Chondrocyte (in vitro differentiated cells): ENCODE measurements around the gene MEI1. TPM values are rescaled to one million over a fixed set of nuclear protein-coding genes. Genes with fewer than 3 reads are reported as not detected.
A peak's percentile ranks its signal among the peaks of the same experiment; 100 is the strongest.

Experiments
- DNase-seq: peaks from one replicate; pipeline ENCODE4 v3.0.0; 2021; ENCODE audit warnings: mixed read lengths, low spot score
- H3K27ac Mint-ChIP-seq: one replicate; pipeline ENCODE4 v1.8.0; 2021; ENCODE audit warnings: mild to moderate bottlenecking, moderate library complexity, mixed read lengths; ENCODE audit not compliant: unreplicated experiment
- H3K27me3 Mint-ChIP-seq: 2 replicates; pipeline ENCODE4 v1.8.0; 2021; ENCODE audit warnings: low read depth, mixed read lengths
- H3K36me3 Mint-ChIP-seq: 2 replicates; pipeline ENCODE4 v1.8.0; 2021; ENCODE audit warnings: low read depth, mixed read lengths
- H3K4me1 Mint-ChIP-seq: 2 replicates; pipeline ENCODE4 v1.8.0; 2021; ENCODE audit warnings: low read depth, mild to moderate bottlenecking, mixed read lengths
- H3K4me3 Mint-ChIP-seq: one replicate; pipeline ENCODE4 v1.8.0; 2021; ENCODE audit warnings: mild to moderate bottlenecking, moderate library complexity, mixed read lengths; ENCODE audit not compliant: unreplicated experiment
- H3K9me3 Mint-ChIP-seq: 2 replicates; pipeline ENCODE4 v1.8.0; 2021; ENCODE audit warnings: low read depth, mixed read lengths
- CTCF ChIP-seq: fragments of 200-600 bp; sonication (generic); IDR thresholded peaks from 2 replicates; pipeline ENCODE4 v1.5.0; 2021; ENCODE audit warnings: antibody characterized with exemption, mild to moderate bottlenecking, moderate library complexity
- total RNA-seq: library from RNA; stranded (reverse); gene quantifications from 3 replicates; pipeline ENCODE4 v1.2.1, GENCODE V29; 2021

MEI1 gene
- total RNA-seq, 1 donor from 2014 or later, result 0.40 TPM

- Mint-ChIP-seq H3K27me3 (no peaks in the 10 kb centered on the region), H3K4me3 (no peak overlapping the region), H3K36me3 (peaks cover 42% of the 10 kb centered on the region), H3K9me3 (no peaks in the 10 kb centered on the region), H3K27ac (no peak overlapping the region), H3K4me1 (no peaks in the 10 kb centered on the region)
- no peak for TF ChIP-seq CTCF
- peak; percentile 37 for DNase-seq
These were observed 41.6 kb upstream of the MEI1 start for GRCh38 chr22:41657709-41658108.

GRCh38 chr22:41658869-41659268 is 40.4 kb upstream of the MEI1 start:
- no peak for DNase-seq
- Mint-ChIP-seq H3K4me3 (no peak overlapping the region), H3K4me1 (no peaks in the 10 kb centered on the region), H3K9me3 (no peaks in the 10 kb centered on the region), H3K36me3 (peaks cover 41% of the 10 kb centered on the region), H3K27me3 (no peaks in the 10 kb centered on the region), H3K27ac (no peak overlapping the region)
- TF ChIP-seq CTCF, result no peak

GRCh38 chr22:41659941-41660340 is 39.4 kb upstream of the MEI1 start:
- no peaks in the 10 kb centered on the region for H3K4me1 Mint-ChIP-seq
- no peak overlapping the region for H3K4me3 Mint-ChIP-seq
- DNase-seq, result no peak
- no peaks in the 10 kb centered on the region for H3K27me3 Mint-ChIP-seq
- no peak for TF ChIP-seq CTCF
- peak overlapping the region; percentile 11 for H3K27ac Mint-ChIP-seq
- no peaks in the 10 kb centered on the region for H3K9me3 Mint-ChIP-seq
- peaks cover 39% of the 10 kb centered on the region for H3K36me3 Mint-ChIP-seq

GRCh38 chr22:41660416-41660815 is 38.9 kb upstream of the MEI1 start:
- no peak for DNase-seq
- peaks cover 38% of the 10 kb centered on the region for H3K36me3 Mint-ChIP-seq
- H3K9me3 Mint-ChIP-seq, result no peaks in the 10 kb centered on the region
- H3K4me1 Mint-ChIP-seq, result no peaks in the 10 kb centered on the region
- no peak overlapping the region for H3K4me3 Mint-ChIP-seq
- no peak for TF ChIP-seq CTCF
- H3K27me3 Mint-ChIP-seq, result no peaks in the 10 kb centered on the region
- H3K27ac Mint-ChIP-seq, result peak overlapping the region; percentile 11

GRCh38 chr22:41661088-41661487 is 38.2 kb upstream of the MEI1 start:
- no peak for DNase-seq
- Mint-ChIP-seq H3K27me3 (no peaks in the 10 kb centered on the region), H3K4me3 (no peak overlapping the region), H3K9me3 (no peaks in the 10 kb centered on the region), H3K4me1 (no peaks in the 10 kb centered on the region), H3K36me3 (peaks cover 36% of the 10 kb centered on the region), H3K27ac (no peak overlapping the region)
- TF ChIP-seq CTCF, result no peak
